GM18867 (cell line): ENCODE results near the gene LYPD6.
"Not testable (repeated sequence)": the region's sequence is repeated elsewhere in the genome, so short reads cannot be mapped to it uniquely, and the experiment has no call there.

Experiments
- ATAC-seq: cut with Tn5 transposase; IDR thresholded peaks from one replicate; pipeline ENCODE4 v1.9.1; 2021; ENCODE audit warnings: mild to moderate bottlenecking, moderate library complexity; ENCODE audit not compliant: unreplicated experiment

The LYPD6 gene

DNA sequence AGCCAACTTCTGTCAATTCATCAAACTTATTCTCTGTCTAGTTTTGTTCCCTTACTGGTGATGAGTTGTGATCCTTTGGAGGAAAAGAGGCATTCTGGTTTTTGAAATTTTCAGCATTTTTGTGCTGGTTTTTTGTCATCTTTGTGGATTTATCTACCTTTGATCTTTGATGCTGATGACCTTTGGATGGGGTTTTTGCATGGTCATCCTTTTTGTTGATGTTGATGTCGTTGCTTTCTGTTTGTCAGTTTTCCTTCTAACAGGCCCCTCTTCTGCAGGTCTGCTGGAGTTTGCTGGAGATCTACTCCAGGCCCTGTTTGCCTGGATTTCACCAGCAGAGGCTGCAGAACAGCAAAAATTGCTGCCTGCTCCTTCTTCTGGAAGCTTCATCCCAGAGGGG is 168.8 kb downstream of the LYPD6 start:
- ATAC-seq = not testable (repeated sequence)

DNA sequence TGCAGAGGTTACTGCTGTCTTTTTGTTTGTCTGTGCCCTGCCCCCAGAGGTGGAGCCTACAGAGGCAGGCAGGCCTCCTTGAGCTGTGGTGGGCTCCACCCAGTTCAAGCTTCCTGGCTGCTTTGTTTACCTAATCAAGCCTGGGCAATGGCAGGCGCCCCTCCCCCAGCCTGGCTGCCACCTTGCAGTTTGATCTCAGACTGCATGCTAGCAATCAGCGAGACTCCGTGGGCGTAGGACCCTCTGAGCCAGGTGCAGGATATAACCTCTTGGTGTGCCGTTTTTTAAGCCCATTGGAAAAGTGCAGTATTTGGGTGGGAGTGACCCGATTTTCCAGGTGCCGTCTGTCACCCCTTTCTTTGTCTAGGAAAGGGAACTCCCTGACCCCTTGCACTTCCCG is 176.4 kb downstream of the LYPD6 start:
- ATAC-seq = not testable (repeated sequence)

GRCh38 chr2:149507974-149508373 is 177.6 kb downstream of the LYPD6 start:
- ATAC-seq = no peak

DNA sequence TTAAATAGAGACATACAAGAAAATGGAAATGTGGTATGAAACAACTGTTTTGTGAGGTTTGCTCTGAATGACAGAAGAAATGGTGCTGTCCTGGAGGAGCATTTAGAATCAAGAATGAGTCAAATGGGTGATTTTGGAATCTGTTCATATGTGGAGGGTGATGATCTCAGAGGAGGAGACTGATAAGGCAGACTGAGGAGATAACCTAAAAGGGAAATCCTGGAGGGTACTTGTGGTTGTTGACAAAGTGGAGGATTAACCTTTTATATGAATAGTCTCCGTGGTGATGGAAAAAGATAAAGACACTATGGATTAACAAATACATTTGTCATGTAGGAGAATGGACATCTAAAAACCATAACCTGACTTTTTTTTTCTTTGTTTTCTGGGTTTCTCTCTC is 183.1 kb downstream of the LYPD6 start:
- ATAC-seq = no peak
